ENCODE results near the gene CDKN1C.

CDKN1C gene

DNA sequence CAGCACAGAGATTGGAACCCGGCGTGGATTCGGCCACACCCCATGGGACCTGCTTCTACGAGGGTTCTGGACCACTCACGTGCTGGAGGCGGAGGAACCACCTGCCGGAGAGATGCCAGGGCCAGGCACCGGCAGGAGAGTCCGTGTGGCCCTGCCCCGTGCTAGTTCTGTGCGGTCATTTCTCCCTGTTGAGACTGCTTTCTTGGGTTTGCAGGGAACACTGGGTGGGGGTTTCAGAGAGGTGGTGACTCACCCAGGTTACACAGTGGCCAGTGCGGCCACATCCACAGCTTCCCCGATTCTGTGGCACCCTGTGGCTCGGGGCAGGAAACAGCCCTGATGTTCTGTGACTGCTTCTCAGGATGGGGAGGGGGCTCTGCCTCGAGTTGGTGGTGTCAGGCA is 47.3 kb upstream of the CDKN1C start:
- no peak; the same call in 1 of the 2 replicates for TF ChIP-seq SIN3A (IDR thresholded peaks at IDR 0.05; ENCODE audit: borderline replicate concordance, insufficient read depth, low read length)
- no peak for TF ChIP-seq TAF1 (IDR thresholded peaks at IDR 0.05; ENCODE audit: borderline replicate concordance, insufficient read depth, low read length)
- TF ChIP-seq, protein P1, sequence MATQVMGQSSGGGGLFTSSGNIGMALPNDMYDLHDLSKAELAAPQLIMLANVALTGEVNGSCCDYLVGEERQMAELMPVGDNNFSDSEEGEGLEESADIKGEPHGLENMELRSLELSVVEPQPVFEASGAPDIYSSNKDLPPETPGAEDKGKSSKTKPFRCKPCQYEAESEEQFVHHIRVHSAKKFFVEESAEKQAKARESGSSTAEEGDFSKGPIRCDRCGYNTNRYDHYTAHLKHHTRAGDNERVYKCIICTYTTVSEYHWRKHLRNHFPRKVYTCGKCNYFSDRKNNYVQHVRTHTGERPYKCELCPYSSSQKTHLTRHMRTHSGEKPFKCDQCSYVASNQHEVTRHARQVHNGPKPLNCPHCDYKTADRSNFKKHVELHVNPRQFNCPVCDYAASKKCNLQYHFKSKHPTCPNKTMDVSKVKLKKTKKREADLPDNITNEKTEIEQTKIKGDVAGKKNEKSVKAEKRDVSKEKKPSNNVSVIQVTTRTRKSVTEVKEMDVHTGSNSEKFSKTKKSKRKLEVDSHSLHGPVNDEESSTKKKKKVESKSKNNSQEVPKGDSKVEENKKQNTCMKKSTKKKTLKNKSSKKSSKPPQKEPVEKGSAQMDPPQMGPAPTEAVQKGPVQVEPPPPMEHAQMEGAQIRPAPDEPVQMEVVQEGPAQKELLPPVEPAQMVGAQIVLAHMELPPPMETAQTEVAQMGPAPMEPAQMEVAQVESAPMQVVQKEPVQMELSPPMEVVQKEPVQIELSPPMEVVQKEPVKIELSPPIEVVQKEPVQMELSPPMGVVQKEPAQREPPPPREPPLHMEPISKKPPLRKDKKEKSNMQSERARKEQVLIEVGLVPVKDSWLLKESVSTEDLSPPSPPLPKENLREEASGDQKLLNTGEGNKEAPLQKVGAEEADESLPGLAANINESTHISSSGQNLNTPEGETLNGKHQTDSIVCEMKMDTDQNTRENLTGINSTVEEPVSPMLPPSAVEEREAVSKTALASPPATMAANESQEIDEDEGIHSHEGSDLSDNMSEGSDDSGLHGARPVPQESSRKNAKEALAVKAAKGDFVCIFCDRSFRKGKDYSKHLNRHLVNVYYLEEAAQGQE (IDR thresholded peaks at IDR 0.05; ENCODE audit: insufficient read depth in 1 of 2, low read depth in 2 of 2, low read length in 2 of 2): no peak
- TF ChIP-seq POLR2AphosphoS5 (IDR thresholded peaks at IDR 0.05; ENCODE audit: low read depth, low read length): no peak
- TF ChIP-seq FOXP2 (optimal IDR thresholded peaks at IDR 0.05; ENCODE audit: borderline replicate concordance, extremely low read depth, extremely low read length, insufficient read depth): no peak

DNA sequence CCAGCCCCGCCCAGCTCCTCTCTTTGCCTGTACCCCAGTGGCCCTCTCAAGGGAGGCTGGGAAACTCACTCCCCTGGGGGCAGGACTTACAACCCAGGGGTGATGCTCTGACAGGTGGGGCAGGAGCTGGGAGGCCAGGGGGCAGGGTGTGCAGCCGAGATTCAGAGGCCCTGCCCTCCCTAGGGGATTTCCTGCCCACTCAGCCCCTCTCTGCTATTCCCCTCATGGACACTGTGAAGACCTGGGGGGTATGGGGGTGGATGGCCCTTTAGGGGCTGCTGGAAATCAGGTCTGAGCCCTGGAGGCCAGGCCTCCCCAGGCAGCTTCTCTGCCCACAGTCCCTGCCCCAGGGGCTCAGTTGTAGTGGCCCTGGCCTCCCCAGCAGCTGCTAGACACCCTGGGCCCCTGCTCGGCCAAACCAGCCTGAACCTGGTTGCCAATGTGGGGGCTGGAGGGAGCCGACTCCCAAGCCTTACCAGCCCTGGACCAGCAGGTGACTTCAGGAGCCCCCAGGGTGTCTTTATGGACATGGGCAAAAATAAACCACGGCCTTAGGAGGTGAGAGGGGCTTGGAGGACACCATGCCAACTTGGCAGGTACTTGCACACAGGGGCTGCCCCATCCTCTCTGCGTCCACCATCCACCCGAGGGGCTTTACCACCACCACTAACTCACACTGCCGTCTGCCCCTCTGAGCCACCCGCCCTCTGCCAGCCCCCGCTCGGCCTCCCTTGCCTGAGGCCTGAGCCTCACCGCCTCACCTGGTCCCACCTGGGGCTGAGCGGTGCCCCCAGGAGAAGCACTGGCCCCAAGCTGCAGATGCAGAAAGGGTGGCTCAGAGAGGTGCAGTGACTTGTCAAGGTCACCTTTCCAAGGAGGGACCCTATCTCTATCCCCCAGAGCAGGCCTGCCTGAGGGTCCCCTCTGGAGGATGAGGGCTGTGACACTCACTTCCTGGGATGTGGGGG is 46.5 kb upstream of the CDKN1C start:
- TF ChIP-seq TAF1 (IDR thresholded peaks at IDR 0.05; ENCODE audit: borderline replicate concordance, insufficient read depth, low read length) (no peak), SIN3A (IDR thresholded peaks at IDR 0.05; ENCODE audit: borderline replicate concordance, insufficient read depth, low read length) (no peak), POLR2AphosphoS5 (IDR thresholded peaks at IDR 0.05; ENCODE audit: low read depth, low read length) (no peak), FOXP2 (optimal IDR thresholded peaks at IDR 0.05; ENCODE audit: borderline replicate concordance, extremely low read depth, extremely low read length, insufficient read depth) (no peak)
- TF ChIP-seq, protein P1 (IDR thresholded peaks at IDR 0.05; ENCODE audit: insufficient read depth in 1 of 2, low read depth in 2 of 2, low read length in 2 of 2): no peak

DNA sequence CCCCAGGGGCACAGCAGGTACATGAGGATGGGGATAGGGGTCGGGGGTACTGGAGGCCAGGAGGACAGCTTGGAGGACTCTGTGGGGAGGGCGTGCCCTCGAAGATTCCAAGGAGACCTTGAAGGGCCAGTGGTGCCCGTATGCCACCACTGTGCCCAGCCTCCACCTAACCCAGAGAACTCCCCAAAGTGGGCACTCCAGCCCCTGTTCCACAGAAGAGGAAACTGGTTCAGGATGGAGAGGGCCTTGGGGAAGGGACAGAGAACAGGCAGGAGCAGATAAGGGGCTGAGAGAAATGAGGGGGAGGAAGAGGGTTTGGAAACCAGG is 45.8 kb upstream of the CDKN1C start:
- TF ChIP-seq POLR2AphosphoS5 (IDR thresholded peaks at IDR 0.05; ENCODE audit: low read depth, low read length): no peak
- no peak for TF ChIP-seq SIN3A (IDR thresholded peaks at IDR 0.05; ENCODE audit: borderline replicate concordance, insufficient read depth, low read length)
- no peak for TF ChIP-seq FOXP2 (optimal IDR thresholded peaks at IDR 0.05; ENCODE audit: borderline replicate concordance, extremely low read depth, extremely low read length, insufficient read depth)
- TF ChIP-seq TAF1 (IDR thresholded peaks at IDR 0.05; ENCODE audit: borderline replicate concordance, insufficient read depth, low read length): no peak
- TF ChIP-seq, protein P1 (IDR thresholded peaks at IDR 0.05; ENCODE audit: insufficient read depth in 1 of 2, low read depth in 2 of 2, low read length in 2 of 2): no peak

DNA sequence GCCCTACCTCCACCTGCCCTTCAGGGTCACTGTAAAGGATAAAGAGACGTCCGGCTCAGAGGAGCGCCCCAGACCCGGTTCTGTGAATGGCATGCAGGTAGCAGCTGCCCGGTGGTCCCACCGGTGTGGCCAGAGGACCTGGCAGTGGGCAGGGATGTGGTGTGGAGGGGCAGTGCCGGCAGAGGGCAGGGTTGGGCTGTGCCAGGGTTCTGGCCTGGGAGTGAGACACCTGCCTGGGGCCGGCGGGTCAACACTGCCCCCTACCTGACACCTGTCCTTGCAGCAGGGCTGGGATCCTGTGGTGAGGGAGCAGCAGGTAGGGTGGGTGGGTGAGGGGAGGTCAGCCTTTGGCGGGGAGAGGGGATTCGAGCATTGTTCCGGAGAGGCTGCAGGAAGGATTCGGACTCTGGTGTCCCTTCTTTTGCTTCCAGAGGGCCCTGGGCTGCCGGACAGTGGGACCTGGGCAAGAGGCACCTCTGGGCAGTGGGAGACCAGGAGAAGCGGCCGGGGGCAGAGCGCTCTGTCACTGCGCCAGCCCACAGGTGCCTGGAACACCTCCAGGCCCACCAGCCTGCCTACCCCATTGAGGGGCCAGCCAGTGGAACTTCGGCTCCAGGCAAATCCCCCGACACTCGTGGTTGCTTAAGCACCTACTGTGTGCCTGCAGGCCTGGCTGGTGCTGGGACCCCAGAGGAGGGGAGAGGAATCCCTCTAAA is 45.3 kb upstream of the CDKN1C start:
- TF ChIP-seq POLR2AphosphoS5 (IDR thresholded peaks at IDR 0.05; ENCODE audit: low read depth, low read length) (no peak), FOXP2 (optimal IDR thresholded peaks at IDR 0.05; ENCODE audit: borderline replicate concordance, extremely low read depth, extremely low read length, insufficient read depth) (no peak), TAF1 (IDR thresholded peaks at IDR 0.05; ENCODE audit: borderline replicate concordance, insufficient read depth, low read length) (no peak)

DNA sequence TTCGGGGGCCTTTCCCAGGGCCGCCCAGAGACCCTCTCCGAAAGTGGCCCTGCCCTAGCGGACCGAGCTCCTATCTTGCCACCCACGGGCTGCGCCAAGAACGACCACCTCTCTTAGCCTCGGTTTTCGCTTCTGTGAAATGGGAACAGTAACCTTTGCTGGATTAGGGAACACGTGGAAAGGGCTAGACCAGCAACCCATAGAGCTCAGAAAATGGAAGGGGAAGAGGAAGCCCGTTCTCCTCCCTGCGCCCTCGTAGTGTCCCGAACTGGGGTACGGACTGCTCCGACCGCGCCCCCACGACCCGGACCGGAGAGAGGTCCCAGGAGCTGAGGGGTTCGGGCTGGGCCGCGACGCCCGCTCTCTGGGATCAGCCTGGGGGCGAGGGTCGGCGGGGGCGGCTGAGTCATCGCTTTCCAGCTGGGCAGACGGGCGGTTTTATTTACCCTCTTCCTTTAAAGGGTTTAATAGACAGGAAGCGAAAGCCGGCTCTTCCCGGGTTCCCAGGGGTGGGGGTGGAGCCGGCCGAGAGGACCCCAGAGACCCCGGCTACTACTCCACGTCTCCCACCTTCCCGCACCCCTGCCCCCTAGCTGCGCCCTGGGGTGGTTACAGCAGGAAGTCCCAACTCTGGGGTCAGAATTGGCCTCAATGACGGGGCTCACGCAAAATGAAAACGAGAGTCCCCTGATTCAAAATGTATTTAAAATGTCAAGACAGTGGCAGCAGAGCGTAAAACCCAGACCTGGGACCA is 44.6 kb upstream of the CDKN1C start:
- 0 out of 2 replicates have a peak, but pooled peaks have one; percentile 62 for TF ChIP-seq SIN3A (IDR thresholded peaks at IDR 0.05; ENCODE audit: borderline replicate concordance, insufficient read depth, low read length)
- TF ChIP-seq, protein P1 (IDR thresholded peaks at IDR 0.05; ENCODE audit: insufficient read depth in 1 of 2, low read depth in 2 of 2, low read length in 2 of 2): no peak
